MV-4-11 (cell line): ENCODE data around the gene TRIM54.
A peak's percentile ranks its signal among the peaks of the same experiment; 100 is the strongest.

Source experiments
- DNase-seq: peaks from one replicate; lab custom pipeline; 2025; lab: John Stamatoyannopoulos, UW

TRIM54 gene

GRCh38 chr2:27281855-27282559, at the start of gene TRIM54:
Gene TRIM54, plus strand, starts transcription at chr2:27282429. Its CDS starts 303 bp downstream, at chr2:27282732.
- DNase-seq, result no peak

- no peak for DNase-seq
Observed at GRCh38 chr2:27233341-27233740, 48.9 kb upstream of the TRIM54 start.

GRCh38 chr2:27236136-27236535, 46.1 kb upstream of the TRIM54 start:
- DNase-seq, result no peak

GRCh38 chr2:27236626-27237025, 45.6 kb upstream of the TRIM54 start:
- DNase-seq, result no peak

- no peak for DNase-seq
Observed at GRCh38 chr2:27237341-27237945, 44.8 kb upstream of the TRIM54 start.

DNA sequence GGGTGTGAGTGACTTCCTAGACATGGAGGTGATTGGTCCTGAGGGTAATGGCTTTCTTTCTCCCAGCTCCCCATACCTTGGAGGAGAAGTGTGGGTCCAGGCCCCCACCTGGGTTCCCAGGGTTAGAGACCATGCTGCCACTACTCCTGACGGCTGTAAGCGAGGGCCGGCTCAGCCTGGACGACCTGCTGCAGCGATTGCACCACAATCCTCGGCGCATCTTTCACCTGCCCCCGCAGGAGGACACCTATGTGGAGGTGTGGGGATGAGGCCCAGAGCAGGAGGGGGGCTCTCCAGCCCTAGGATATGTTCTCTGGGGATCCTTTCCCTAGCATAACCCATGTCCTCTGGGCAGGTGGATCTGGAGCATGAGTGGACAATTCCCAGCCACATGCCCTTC, 43.3 kb upstream of the TRIM54 start:
- no peak for DNase-seq

DNA sequence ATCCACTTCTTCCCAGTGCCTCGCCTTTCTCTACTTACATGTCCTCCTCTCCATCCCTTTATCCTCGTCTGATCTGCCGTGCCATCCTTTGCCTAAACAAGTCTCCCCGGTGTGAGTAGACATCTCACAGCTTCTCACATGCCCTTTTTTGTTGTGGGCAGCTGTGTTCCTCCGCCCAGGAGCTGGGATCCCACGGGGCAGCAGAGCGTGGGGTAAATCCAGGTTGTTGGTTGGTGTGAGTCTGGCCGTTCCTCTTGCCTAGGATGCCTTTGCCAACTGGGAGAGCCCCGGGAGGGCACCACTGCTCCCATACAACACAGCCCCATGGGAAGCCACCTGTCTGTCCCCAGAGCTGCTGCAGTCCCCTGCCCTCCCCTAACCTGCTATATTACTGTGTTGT, 41.8 kb upstream of the TRIM54 start:
- no peak for DNase-seq

- DNase-seq, result no peak
Observed at GRCh38 chr2:27241761-27242613, 40.2 kb upstream of the TRIM54 start.

GRCh38 chr2:27242614-27242951, 39.6 kb upstream of the TRIM54 start:
- no peak for DNase-seq

DNA sequence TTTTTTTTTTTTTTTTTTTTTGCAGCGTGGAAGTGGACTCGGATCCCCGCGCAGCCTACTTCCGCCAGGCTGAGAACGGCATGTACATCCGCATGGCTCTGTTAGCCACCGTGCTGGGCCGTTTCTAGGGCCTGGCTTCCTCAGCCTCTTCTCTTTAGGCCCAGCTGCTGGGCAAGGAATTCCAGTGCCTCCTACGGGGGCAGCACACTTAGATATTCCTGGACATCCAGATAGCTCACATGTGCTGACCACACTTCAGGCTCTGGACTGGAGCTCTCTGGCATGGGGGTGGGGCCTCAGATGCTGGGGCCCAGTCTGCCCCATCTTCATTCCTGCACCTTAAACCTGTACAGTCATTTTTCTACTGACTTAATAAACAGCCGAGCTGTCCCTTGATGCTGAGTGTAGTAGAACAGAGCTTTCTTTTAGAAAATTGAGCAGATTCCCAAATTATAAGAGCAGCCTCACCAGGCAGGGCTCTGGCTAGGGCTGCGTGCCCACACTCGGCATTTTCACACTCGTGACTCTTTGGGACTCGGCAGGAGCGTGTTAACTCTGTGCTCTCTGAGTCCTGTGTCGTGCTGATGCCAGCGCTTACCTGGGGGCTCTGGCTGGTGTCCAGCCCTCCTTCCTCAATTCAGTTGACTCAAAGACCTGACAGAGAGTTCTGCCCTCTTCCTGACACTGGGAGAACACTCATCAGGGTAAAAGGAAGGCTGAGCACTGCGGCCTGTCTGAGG, 38.7 kb upstream of the TRIM54 start:
- no peak for DNase-seq

DNA sequence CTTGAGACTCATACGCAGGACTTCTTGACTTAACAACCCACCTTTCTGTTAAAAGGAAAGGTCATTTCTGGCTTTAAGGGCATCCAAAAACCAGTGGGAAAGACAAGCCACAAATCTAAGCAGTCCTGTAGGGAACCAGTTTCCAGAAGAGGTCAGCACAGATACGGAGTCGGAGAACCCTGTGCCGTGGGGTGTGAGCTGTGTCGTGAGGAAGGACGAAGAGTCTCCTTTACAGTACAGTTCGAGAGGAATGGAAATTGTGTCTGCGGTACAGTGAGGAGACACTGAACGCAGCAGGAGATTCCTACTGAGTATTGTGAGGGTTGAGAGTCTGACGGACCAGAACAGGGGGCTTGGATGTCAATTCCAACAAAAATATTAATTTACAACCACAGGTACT, 37.1 kb upstream of the TRIM54 start:
- DNase-seq, result no peak

- no peak for DNase-seq
Observed at GRCh38 chr2:27245626-27246025, 36.6 kb upstream of the TRIM54 start.

- DNase-seq, result no peak
Observed at GRCh38 chr2:27247893-27248292, 34.3 kb upstream of the TRIM54 start.

DNA sequence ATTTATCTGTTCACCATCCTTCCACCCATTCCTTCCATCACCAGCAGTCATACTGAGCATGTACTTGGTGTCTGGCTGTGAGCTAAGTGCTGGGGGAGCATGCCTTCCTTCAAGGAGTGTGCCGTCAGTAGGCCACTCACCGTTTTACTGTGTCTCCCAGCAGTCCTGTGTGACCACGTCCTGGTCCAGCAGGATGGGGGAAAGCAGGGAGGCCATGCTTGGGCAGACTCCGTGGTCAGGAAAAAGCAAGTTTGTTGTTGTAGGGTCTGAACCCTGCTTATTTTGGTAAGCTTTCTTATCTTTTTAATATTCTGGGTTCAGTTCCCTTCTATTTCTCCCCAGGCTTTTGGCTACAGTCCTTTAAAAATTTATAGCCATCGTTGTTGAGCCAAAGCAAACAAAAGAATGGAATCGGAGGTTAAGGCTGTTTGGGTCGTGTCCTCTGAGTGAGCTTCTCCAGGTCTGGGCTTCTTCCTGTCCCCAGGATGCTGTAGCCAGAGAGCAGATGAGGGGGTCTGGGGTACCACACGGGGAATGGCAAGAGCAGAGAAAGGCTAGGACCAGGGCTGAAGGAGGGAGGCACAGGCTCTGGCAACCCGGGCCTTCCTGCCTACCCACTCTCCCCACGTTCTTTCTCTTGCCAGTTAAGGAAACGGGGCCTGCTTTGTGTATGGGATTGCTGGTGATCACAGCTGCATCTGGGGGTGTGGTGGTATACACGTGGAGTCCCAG, 32.9 kb upstream of the TRIM54 start:
- DNase-seq, result no peak

- DNase-seq, result peak; percentile 59
Observed at GRCh38 chr2:27249891-27250651, 32.2 kb upstream of the TRIM54 start.

DNA sequence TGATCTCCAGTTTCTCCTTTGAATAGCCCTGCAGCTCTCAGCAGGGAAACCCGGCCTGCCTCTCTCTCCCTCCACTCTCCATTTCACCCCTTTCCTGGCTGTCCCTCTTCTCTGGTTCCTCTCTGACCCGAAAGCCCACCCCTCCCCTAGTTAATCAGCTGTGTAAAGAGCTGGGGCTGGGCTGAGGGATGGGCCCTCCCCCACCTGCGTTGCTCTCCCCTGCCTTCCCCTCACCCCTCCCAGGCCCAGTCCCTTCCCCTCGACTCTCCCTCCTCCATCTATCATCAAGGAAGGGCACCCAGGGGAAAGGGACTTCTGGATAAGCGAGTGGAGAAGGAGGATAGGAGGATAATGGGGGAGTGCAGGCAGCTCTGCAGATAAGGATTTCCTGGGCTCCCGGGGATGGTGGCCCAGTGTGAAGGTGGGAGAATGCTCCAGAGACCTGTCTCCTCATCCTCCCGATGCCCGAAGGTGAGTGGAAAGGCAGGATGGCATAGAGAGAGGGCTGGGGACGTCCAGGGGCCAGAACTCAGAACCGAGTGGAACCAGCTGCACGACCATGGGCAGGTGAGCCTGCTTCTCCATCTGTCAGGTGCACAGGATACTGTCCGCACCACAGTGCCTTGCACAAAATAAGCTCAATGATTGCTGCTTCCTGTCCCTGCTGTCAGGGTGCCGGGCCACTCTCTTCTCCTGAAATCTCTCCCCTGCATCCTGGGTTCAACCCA, 31.4 kb upstream of the TRIM54 start:
- DNase-seq, result no peak

GRCh38 chr2:27251766-27252165, 30.5 kb upstream of the TRIM54 start:
- DNase-seq, result no peak

DNA sequence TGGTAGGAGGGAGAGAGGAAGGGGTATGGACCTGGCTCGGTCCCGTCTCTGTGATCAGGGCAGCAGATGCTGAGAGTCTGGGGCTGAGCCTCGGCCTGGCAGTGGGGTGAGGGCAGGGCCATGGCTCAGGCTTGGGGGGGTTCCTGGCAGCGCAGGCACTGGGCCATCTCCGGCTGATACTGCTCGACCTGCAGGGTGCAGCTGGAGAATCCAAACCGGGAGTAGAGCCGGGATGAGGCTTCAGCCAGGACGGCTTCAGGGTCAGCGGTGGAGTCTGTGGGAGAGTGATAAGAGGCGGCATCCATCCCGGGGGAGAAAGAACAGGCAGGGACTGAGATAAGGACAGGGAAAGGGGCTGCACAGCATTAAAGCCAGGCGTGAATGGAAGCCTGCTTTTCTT, 27.0 kb upstream of the TRIM54 start:
- no peak for DNase-seq

GRCh38 chr2:27255660-27256059, 26.6 kb upstream of the TRIM54 start:
- DNase-seq, result no peak

DNA sequence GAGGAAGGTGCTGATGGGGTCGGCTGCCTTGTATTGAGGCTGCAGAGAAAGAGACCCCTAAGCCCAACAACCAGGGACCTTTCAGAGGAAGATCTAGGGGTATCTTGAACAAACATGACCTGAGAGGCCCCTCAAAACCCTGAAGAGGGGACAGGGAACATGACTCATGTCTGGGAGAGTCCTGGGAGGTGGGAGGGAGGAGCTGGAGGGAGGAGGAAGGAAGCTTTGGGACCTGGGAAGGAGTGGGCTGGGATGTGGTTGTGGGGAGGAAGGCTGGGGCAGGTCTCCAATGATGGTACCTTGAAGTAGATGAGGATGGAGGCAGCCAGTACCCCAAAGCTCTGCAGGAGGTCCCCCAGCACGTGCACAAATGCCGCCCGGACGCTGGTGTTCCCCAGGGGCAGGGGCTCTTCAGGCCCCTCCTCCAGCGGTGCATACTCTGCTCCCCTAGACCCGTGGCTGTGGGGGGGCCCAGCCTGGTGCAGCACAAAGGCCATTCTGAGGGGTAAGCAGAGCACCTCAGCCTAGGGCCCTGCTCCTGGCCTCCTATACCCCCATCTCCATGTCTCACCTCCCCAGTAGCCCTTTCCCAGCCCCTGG, 25.3 kb upstream of the TRIM54 start:
- no peak for DNase-seq
